Measurements from ENCODE around the gene EEF1B2. TPM values are rescaled to one million over a fixed set of nuclear protein-coding genes. Genes with fewer than 3 reads are reported as not detected.
"Not testable (repeated sequence)": the region's sequence is repeated elsewhere in the genome, so short reads cannot be mapped to it uniquely, and the experiment has no call there.

The EEF1B2 gene
- total RNA-seq, 1 experiment from 2014 or later, result 425 TPM

GRCh38 chr2:206160125-206160806, 571 bp downstream of the EEF1B2 start:
- peaks cover 5% of the 10 kb centered on the region; the same call in 1 of the 2 replicates for H3K9me3 ChIP-seq
- no peak for DNase-seq
- H3K36me3 ChIP-seq, result peaks cover 71% of the 10 kb centered on the region
- H3K4me3 ChIP-seq, result peak overlapping the region; percentile 71
- no peaks in the 10 kb centered on the region for H3K27me3 ChIP-seq

GRCh38 chr2:206160807-206161179, 1.1 kb downstream of the EEF1B2 start:
- Histone ChIP-seq H3K27me3 (no peaks in the 10 kb centered on the region), H3K36me3 (peaks cover 69% of the 10 kb centered on the region), H3K4me3 (peak overlapping the region; percentile 71), H3K9me3 (peaks cover 5% of the 10 kb centered on the region; the same call in 1 of the 2 replicates)
- DNase-seq, result no peak

- H3K36me3 ChIP-seq, result peaks cover 59% of the 10 kb centered on the region
- not testable (repeated sequence) for DNase-seq, H3K9me3 ChIP-seq, H3K27me3 ChIP-seq, H3K4me3 ChIP-seq
These were observed 2.7 kb downstream of the EEF1B2 start for GRCh38 chr2:206162401-206162800.

- Histone ChIP-seq H3K36me3 (peaks cover 63% of the 10 kb centered on the region), H3K27me3 (no peaks in the 10 kb centered on the region), H3K9me3 (no peaks in the 10 kb centered on the region), H3K4me3 (no peak overlapping the region)
- no peak for DNase-seq
These were observed 3.7 kb downstream of the EEF1B2 start for GRCh38 chr2:206163251-206163880.

- no peak for DNase-seq
- Histone ChIP-seq H3K36me3 (peaks cover 63% of the 10 kb centered on the region), H3K27me3 (no peaks in the 10 kb centered on the region), H3K9me3 (no peaks in the 10 kb centered on the region), H3K4me3 (no peak overlapping the region)
These were observed 4.7 kb downstream of the EEF1B2 start for GRCh38 chr2:206164261-206164862.

GRCh38 chr2:206168230-206168629, 8.5 kb downstream of the EEF1B2 start:
- H3K9me3 ChIP-seq, DNase-seq, H3K4me3 ChIP-seq, H3K27me3 ChIP-seq: not testable (repeated sequence)
- peaks cover 27% of the 10 kb centered on the region for H3K36me3 ChIP-seq

- not testable (repeated sequence) for H3K4me3 ChIP-seq, H3K9me3 ChIP-seq, DNase-seq, H3K27me3 ChIP-seq
- peaks cover 10% of the 10 kb centered on the region for H3K36me3 ChIP-seq
These were observed 12.1 kb downstream of the EEF1B2 start for GRCh38 chr2:206171624-206172397.

- Histone ChIP-seq H3K36me3 (no peaks in the 10 kb centered on the region), H3K4me3 (0 out of 2 replicates have a peak overlapping the region, but pooled peaks have one; percentile 14), H3K9me3 (no peaks in the 10 kb centered on the region), H3K27me3 (no peaks in the 10 kb centered on the region)
- DNase-seq, result no peak
These were observed 13.5 kb downstream of the EEF1B2 start for GRCh38 chr2:206173147-206173546.

- no peak for DNase-seq
- no peaks in the 10 kb centered on the region for H3K36me3 ChIP-seq
- no peak overlapping the region for H3K4me3 ChIP-seq
- H3K9me3 ChIP-seq, result no peaks in the 10 kb centered on the region
- no peaks in the 10 kb centered on the region for H3K27me3 ChIP-seq
These were observed 16.4 kb downstream of the EEF1B2 start for GRCh38 chr2:206176121-206176520.

GRCh38 chr2:206176901-206177300, 17.2 kb downstream of the EEF1B2 start:
- no peak overlapping the region for H3K4me3 ChIP-seq
- no peaks in the 10 kb centered on the region for H3K27me3 ChIP-seq
- no peaks in the 10 kb centered on the region for H3K36me3 ChIP-seq
- DNase-seq, result no peak
- H3K9me3 ChIP-seq, result no peaks in the 10 kb centered on the region

GRCh38 chr2:206181526-206181925, 21.8 kb downstream of the EEF1B2 start:
- DNase-seq, H3K27me3 ChIP-seq, H3K4me3 ChIP-seq, H3K36me3 ChIP-seq, H3K9me3 ChIP-seq: not testable (repeated sequence)

- H3K27me3 ChIP-seq, result no peaks in the 10 kb centered on the region
- DNase-seq, result no peak
These were observed 30.0 kb downstream of the EEF1B2 start for GRCh38 chr2:206189691-206190090.

GRCh38 chr2:206190111-206190510, 30.4 kb downstream of the EEF1B2 start:
- Histone ChIP-seq H3K4me3 (no peak overlapping the region), H3K9me3 (no peaks in the 10 kb centered on the region), H3K27me3 (no peaks in the 10 kb centered on the region), H3K36me3 (no peaks in the 10 kb centered on the region)
- DNase-seq, result no peak

More at GRCh38 chr2:206189691-206190090, 30.0 kb downstream of the EEF1B2 start:
- no peaks in the 10 kb centered on the region for H3K9me3 ChIP-seq
- H3K4me3 ChIP-seq, result no peak overlapping the region
- no peaks in the 10 kb centered on the region for H3K36me3 ChIP-seq

GRCh38 chr2:206190689-206191088, 31.0 kb downstream of the EEF1B2 start:
- H3K27me3 ChIP-seq, result no peaks in the 10 kb centered on the region

GRCh38 chr2:206192157-206192556, 32.5 kb downstream of the EEF1B2 start:
- Histone ChIP-seq H3K9me3 (no peaks in the 10 kb centered on the region), H3K4me3 (no peak overlapping the region), H3K27me3 (no peaks in the 10 kb centered on the region), H3K36me3 (no peaks in the 10 kb centered on the region)
- DNase-seq, result no peak

More at GRCh38 chr2:206190689-206191088, 31.0 kb downstream of the EEF1B2 start:
- H3K36me3 ChIP-seq, result no peaks in the 10 kb centered on the region
- no peak for DNase-seq
- no peaks in the 10 kb centered on the region for H3K9me3 ChIP-seq
- H3K4me3 ChIP-seq, result no peak overlapping the region

- Histone ChIP-seq H3K27me3 (no peaks in the 10 kb centered on the region), H3K9me3 (no peaks in the 10 kb centered on the region), H3K36me3 (no peaks in the 10 kb centered on the region), H3K4me3 (no peak overlapping the region)
- DNase-seq, result no peak
These were observed 34.1 kb downstream of the EEF1B2 start for GRCh38 chr2:206193671-206194357.

All from MG63 (cell line).